Mesenteric fat pad (tissue), 1 donor: ENCODE results near the gene TYK2. TPM values are rescaled to one million over a fixed set of nuclear protein-coding genes. Genes with fewer than 3 reads are reported as not detected.
"Not testable (repeated sequence)": the region's sequence is repeated elsewhere in the genome, so short reads cannot be mapped to it uniquely, and the experiment has no call there.

ENCODE experiments used
- DNase-seq: peaks from one replicate; pipeline ENCODE4 v3.0.0-alpha.2; 2020; ENCODE audit warnings: low spot score
- long read RNA-seq: library from polyadenylated mRNA; unstranded; transcript quantifications from one replicate; pipeline ENCODE4 v2.0.0, GENCODE V29; 2020
- total RNA-seq: library from RNA; stranded (reverse); fragmentation: NEBNext Ultra II Directional; extraction: Animal tissue kit (Norgen Biotek cat#: 25700); gene quantifications from one replicate; pipeline ENCODE4 v1.2.1, GENCODE V29; 2021
- donor health status: DM: yes; HTN: yes; CAD: no.

The TYK2 gene
- 91.5 TPM for total RNA-seq
- long read RNA-seq, full-length matches to known transcripts = 6 of 67 reads
- long read RNA-seq, partial matches to known transcripts = 39 of 67 reads
- long read RNA-seq, other reads (novel, unspliced or antisense) = 22 of 67 reads

DNA sequence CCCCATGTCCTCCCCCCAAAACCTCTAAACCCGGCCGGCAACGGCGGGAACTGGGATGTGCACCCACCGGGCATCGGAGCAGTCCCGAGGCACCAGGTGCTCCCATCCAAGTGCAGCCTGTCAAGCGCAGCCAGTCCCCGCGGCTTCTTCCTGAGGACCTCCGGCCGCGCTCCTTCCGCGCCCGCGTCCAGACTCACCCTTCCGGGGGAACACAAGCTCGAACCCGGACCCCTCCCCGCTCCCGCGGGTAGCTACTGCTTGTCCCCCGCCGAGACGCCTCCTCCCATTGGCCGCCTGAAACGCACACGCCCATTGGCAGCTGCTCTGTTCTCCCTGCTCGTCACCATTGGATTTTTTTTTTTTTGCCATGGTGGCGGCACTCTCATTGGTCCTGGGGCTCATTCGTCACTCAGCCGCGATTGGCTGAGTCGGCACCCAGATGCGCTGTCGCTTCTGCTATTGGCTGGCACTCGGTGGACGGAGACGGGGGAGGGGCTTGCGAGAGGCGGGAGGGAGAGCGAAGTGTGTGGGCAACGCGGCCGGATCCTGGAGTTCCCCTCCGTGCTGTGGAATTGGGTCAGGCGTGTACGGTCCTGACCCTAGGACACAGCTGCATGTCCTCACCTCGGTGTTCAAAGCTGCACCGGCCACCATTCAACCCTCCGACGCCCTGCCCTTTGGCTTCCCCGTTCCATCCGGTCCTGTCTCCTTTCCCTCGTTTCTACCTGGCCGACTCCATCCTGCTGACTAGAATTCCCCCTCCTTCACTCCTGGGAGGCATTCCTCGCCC, at the start of gene TYK2:
Gene TYK2 (minus strand): TSS at position 260 of the 790 bp plus-strand sequence. CDS start 2,166 bp downstream, outside the sequence.
- DNase-seq = peak; percentile 98

GRCh38 chr19:10428996-10429381, 48.6 kb upstream of the TYK2 start:
- no peak for DNase-seq

DNA sequence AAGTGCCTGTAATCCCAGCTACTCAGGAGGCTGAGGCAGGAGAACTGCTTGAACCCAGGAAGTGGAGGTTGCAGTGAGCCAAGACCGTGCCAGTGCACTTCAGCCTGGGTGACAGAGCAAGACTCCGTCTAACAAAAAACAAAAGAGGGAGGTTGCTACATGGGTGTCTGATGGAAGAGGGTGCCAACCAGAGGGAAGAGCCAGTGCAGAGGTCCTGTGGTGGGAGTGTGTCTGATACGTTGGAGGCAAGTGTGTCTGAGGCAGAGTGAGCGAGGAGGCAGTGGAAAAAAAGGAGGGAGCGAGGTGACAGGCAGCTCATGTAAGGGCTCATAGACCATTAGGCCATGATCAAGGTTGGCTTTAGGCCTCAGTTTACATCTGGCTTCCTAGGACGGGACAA, 46.8 kb upstream of the TYK2 start:
- no peak for DNase-seq

DNA sequence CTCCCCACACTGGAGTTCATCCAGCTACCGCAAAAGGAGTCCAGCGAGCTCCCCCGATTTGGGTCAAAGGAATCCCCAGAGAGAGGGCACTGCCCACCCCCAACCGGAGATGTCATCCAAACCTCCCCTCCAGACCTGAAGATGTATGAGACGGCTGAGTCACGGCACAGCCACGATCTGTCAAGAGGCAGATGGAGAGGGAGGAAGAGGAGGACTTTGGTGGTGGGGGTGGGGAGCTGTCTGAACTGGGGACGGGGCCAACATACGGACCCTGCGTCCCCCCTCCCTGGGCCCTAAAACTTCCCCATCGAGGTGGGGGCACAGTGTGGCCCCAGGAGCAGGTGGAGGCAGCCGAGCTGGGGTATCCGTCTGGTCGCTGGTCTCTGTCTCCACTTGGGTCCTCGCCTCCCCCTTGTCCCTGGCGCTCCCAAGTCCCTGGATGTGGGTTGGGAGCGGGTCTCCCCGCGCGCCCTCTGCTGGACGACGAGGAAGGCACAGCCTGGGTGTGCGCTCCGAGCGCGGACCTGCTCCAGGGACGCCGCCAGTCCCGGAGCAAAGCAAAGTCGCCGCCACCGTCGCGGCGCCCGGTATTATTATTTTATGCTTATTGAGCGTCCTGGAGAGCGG, 43.8 kb upstream of the TYK2 start:
- DNase-seq = peak; percentile 94

- no peak for DNase-seq
Observed at GRCh38 chr19:10422846-10423245, 42.5 kb upstream of the TYK2 start.

GRCh38 chr19:10422046-10422461, 41.7 kb upstream of the TYK2 start:
- no peak for DNase-seq

- no peak for DNase-seq
Observed at GRCh38 chr19:10421240-10422045, 41.1 kb upstream of the TYK2 start.

- no peak for DNase-seq
Observed at GRCh38 chr19:10420444-10421239, 40.3 kb upstream of the TYK2 start, which contains the start of gene PDE4A. PDE4A (plus strand) TSS chr19:10420538; CDS start chr19:10420765, 227 bp downstream.

GRCh38 chr19:10419646-10420443, 39.5 kb upstream of the TYK2 start:
- DNase-seq = no peak

- no peak for DNase-seq
Observed at GRCh38 chr19:10419200-10419645, 38.9 kb upstream of the TYK2 start.

DNA sequence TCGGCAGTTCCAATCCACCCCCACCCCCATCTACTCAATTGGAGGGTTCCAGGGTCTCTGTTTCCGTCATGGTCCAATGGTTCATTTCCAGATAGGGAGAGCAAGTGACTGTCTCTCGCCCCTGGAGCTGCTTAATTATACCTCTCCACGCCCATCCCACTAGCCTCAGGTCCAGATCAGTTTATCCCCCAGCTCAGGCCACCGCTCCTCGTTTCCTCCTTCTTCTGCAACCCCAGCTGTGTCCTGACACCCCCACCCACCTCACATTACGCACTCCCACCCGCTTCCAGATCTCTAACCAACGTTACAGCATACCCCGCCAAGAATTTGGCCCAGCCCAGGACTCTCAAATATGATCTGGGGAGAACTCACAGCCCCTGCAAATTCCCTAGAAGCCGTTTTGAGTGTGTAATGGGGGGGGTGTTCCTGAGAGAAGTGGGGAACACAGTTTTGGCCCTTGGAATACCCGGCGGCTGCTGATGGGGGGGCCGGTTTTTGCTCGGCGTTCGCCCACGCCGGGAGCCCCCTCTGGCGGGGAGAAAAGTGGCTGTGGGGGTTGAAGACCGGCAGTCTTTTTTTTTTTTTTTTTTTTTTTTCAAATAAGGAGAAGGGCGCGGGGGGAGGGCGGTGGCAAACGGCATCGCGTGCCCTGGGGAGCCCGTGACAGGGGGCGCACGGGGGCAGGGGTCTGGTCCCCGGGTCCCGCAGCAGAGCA, 38.3 kb upstream of the TYK2 start:
- DNase-seq = no peak

- no peak for DNase-seq
Observed at GRCh38 chr19:10418235-10418484, 37.8 kb upstream of the TYK2 start.

GRCh38 chr19:10417541-10418234, 37.3 kb upstream of the TYK2 start:
- DNase-seq = no peak

- DNase-seq = peak; percentile 93
Observed at GRCh38 chr19:10416380-10417257, 36.2 kb upstream of the TYK2 start.

DNA sequence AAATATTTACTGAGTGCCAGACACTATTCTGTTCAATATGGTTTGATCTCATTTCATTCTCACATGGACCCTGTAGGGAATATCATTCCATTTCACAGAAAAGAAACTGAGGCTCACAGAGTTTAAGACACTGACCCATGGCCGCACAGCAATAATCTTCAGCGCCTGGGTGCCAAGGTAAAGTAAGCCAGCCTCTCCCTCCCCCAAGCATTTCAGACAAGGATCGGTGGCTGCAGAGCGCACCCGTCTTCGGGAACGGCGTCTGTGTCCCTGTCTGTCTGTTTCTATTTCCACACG, 35.7 kb upstream of the TYK2 start:
- DNase-seq = no peak

DNA sequence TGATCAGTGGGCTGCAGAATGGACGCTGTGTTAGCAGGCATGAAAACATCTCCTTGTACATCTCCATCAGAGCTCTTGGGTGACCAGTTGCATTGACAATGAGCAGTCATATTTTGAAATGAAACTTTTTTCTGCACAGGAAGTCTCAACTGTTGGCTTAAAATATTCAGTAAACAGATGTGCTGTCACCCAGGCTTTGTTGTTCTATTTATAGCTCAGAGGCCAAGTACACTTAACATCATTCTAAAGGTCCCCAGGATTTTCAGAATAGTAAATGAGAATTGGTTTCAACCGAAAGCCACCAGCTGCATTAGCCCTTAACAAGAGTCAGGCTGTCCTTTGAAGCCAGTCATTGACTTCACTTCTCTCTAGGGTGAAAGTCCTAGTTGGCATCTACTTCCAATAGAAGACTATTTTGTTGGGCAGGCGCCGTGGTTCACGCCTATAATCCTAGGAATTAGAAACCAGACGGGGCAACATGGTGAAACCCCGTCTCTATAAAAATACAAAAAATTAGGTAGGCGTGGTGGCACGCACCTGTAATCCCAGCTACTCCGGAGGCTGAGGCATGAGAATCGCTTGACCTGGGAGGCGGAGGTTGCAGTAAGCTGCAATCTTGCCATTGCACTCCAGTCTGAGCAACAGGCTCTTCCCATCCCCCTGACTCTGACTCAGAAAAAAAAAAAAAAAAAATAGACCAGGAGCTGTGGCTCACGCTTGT, 32.0 kb upstream of the TYK2 start:
- DNase-seq = no peak

GRCh38 chr19:10411224-10411623, 30.9 kb upstream of the TYK2 start:
- not testable (repeated sequence) for DNase-seq
